Stomach (tissue), 9 donors: Measurements from ENCODE around the gene OFD1. TPM values are rescaled to one million over a fixed set of nuclear protein-coding genes. Genes with fewer than 3 reads are reported as not detected.

ENCODE experiments used
- DNase-seq, 2 donors: peaks; one replicate each; pipeline versions ENCODE4 v3.0.0 to v3.0.0-alpha.2; 2013 to 2019
- H3K27ac ChIP-seq, 5 donors: fragments of 200-600 bp in 4 of 5; sonication (generic) in 4 of 5; one replicate each; pipeline ENCODE4 v1.5.1; 2013 to 2019; ENCODE audit warnings: mild to moderate bottlenecking in 1 of 5, moderate library complexity in 1 of 5
- H3K27me3 ChIP-seq, 3 donors: fragments of 200-600 bp; sonication (generic); one replicate each; pipeline ENCODE4 v1.5.1; 2017 to 2019; ENCODE audit warnings: mixed run types in 1 of 3
- H3K36me3 ChIP-seq, 4 donors: fragments of 200-600 bp; sonication (generic); 1 replicate in 3 of 4; 2 replicates in 1 of 4; pipeline ENCODE4 v1.5.1; 2016 to 2019
- H3K4me1 ChIP-seq, 4 donors: fragments of 200-600 bp; sonication (generic); one replicate each; pipeline ENCODE4 v1.5.1; 2016 to 2019
- H3K4me3 ChIP-seq, 4 donors: fragments of 200-600 bp; sonication (generic) in 3 of 4; one replicate each; pipeline ENCODE4 v1.5.1; 2016 to 2019; ENCODE audit warnings: mild to moderate bottlenecking in 1 of 4
- H3K9me3 ChIP-seq, 4 donors: fragments of 200-600 bp; sonication (generic); one replicate each; pipeline ENCODE4 v1.5.1; 2016 to 2019
- EP300 ChIP-seq: sonication (generic); formaldehyde crosslinking; IDR thresholded peaks from one replicate; pipeline ENCODE4 v1.6.1; 2017; ENCODE audit warnings: antibody characterized with exemption
- POLR2A ChIP-seq, 4 donors: fragments of 450-650 bp; IDR thresholded peaks; one replicate each; pipeline ENCODE4 v1.6.1; 2016; ENCODE audit warnings: antibody characterized with exemption in 4 of 4, control low read depth in 2 of 4, mild to moderate bottlenecking in 1 of 4, moderate library complexity in 1 of 4
- POLR2AphosphoS5 ChIP-seq, 3 donors: sonication (generic); formaldehyde crosslinking; IDR thresholded peaks; one replicate each; pipeline ENCODE4 v1.6.1; 2016; ENCODE audit warnings: antibody characterized with exemption in 3 of 3
- WGBS, 5 donors: extraction: QIAGEN DNeasy Blood & Tissue Kit in 3 of 5; methylation state at CpG; one replicate each; pipeline versions ENCODE4 v1.1.5 to v1.1.7; 2013 to 2018; 5-methylcytosine and 5-hydroxymethylcytosine counted together
- intact Hi-C: fragments of 100-400 bp; cut with DNase I; formaldehyde crosslinking; loops from one replicate; pipeline ENCODE4 v1.15.1; 2023; ENCODE audit warnings: low total_unique reads
- polyA plus RNA-seq, 3 donors: library from polyadenylated mRNA; stranded (reverse); fragments of 200-250 nt; gene quantifications; one replicate each; pipeline ENCODE4 v1.2.3, GENCODE V29; 2013
- total RNA-seq, 5 donors: library from RNA; depleted of rRNA; stranded (reverse); fragments of >200 nt; gene quantifications; one replicate each; pipeline versions ENCODE4 v1.1.0 to v1.2.3, GENCODE V29; 2014 to 2016
- TF ChIP-seq, protein P1 (sequence below), 7 experiments: fragments of 450-650 bp in 4 of 7; fragments of 200-600 bp in 3 of 7; sonication (generic) in 3 of 7; IDR thresholded peaks; one replicate each; pipeline ENCODE4 v1.5.1; 2016 to 2019; ENCODE audit warnings: antibody characterized with exemption in 7 of 7, control low read depth in 2 of 7, mild to moderate bottlenecking in 1 of 7
- donor health status: healthy with polysubstance abuse.
- donor health status: Bipolar disorder and iron deficiency.
- donor health status: healthy.

OFD1 gene
- total and polyA plus RNA-seq, 8 donors, result 15.6 to 144 (median 49.5) TPM

DNA sequence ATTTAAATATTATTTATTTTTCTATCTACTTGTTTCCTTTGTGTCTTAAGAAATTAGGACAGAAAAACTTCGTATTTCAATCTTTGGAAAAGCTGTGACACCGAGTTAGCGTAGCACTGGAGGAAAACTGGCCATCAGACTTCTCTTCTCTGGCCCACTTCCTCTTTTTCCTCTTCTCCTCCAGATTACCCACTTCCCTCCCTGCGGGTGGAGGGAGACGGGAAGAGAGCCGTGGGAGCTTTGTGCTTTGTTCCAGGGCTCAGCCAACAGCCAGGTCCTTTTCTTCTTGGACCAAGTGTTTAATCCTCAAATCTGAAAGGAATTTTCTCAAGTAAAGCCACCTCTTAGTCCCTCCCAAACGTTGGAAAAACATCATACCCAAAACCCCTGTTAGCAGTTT lies 29.7 kb downstream of the OFD1 start:
- TF ChIP-seq POLR2AphosphoS5 (IDR thresholded peaks at IDR 0.05), result no peak
- TF ChIP-seq EP300, result no peak
- TF ChIP-seq POLR2A (IDR thresholded peaks at IDR 0.05), result no peak
- TF ChIP-seq, protein P1, sequence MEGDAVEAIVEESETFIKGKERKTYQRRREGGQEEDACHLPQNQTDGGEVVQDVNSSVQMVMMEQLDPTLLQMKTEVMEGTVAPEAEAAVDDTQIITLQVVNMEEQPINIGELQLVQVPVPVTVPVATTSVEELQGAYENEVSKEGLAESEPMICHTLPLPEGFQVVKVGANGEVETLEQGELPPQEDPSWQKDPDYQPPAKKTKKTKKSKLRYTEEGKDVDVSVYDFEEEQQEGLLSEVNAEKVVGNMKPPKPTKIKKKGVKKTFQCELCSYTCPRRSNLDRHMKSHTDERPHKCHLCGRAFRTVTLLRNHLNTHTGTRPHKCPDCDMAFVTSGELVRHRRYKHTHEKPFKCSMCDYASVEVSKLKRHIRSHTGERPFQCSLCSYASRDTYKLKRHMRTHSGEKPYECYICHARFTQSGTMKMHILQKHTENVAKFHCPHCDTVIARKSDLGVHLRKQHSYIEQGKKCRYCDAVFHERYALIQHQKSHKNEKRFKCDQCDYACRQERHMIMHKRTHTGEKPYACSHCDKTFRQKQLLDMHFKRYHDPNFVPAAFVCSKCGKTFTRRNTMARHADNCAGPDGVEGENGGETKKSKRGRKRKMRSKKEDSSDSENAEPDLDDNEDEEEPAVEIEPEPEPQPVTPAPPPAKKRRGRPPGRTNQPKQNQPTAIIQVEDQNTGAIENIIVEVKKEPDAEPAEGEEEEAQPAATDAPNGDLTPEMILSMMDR (IDR thresholded peaks at IDR 0.05), result no peak
- Histone ChIP-seq H3K9me3 (no peaks in the 10 kb centered on the region), H3K27ac (peak overlapping the region; percentile 49 to 68 (median 64)), H3K36me3 (peaks cover 0 to 78% (median 54%) of the 10 kb centered on the region in 4 donors), H3K4me3 (no peak overlapping the region), H3K4me1 (peaks cover 13 to 60% (median 31%) of the 10 kb centered on the region in 4 donors), H3K27me3 (no peaks in the 10 kb centered on the region)
- DNase-seq, result no peak
- WGBS, 5 donors, result 35 to 65% (median 48%) methylated on average over 7 of the region's 7 CpGs
- intact Hi-C loops, result no loop called here

- Histone ChIP-seq H3K9me3 (no peaks in the 10 kb centered on the region), H3K36me3 (peaks cover 0 to 78% (median 55%) of the 10 kb centered on the region in 4 donors), H3K27me3 (no peaks in the 10 kb centered on the region), H3K4me3 (no peak overlapping the region), H3K27ac (peak overlapping the region; percentile 49 to 72 (median 64)), H3K4me1 (peaks cover 13 to 59% (median 31%) of the 10 kb centered on the region in 4 donors)
- TF ChIP-seq, protein P1 (IDR thresholded peaks at IDR 0.05), result peak in 3 of 7 experiments; percentile 27 to 43 (median 32)
- TF ChIP-seq POLR2AphosphoS5 (IDR thresholded peaks at IDR 0.05) (peak in 2 of 3 donors; percentile 32 to 48), POLR2A (IDR thresholded peaks at IDR 0.05) (no peak)
- intact Hi-C loops, result no loop called here
- peak; percentile 60 to 72 for DNase-seq
- 23 to 60% (median 38%) methylated on average over 5 to 6 of the region's 6 CpGs for WGBS, 5 donors
Measured at GRCh38 chrX:13764765-13765164, 30.2 kb downstream of the OFD1 start.

- intact Hi-C loops, result no loop called here
- no peaks in the 10 kb centered on the region for H3K27me3 ChIP-seq
- 89 to 95% (median 92%) methylated on average over 4 of the region's 4 CpGs for WGBS, 5 donors
- no peak overlapping the region for H3K4me3 ChIP-seq
- no peak for DNase-seq
- peaks cover 8 to 25% (median 19%) of the 10 kb centered on the region in 4 donors for H3K4me1 ChIP-seq
- no peaks in the 10 kb centered on the region for H3K9me3 ChIP-seq
- H3K27ac ChIP-seq, result no peak overlapping the region
- TF ChIP-seq POLR2AphosphoS5 (IDR thresholded peaks at IDR 0.05), result no peak
- peaks cover 0 to 59% (median 50%) of the 10 kb centered on the region in 4 donors for H3K36me3 ChIP-seq
Measured at GRCh38 chrX:13768939-13769338, 34.4 kb downstream of the OFD1 start.

GRCh38 chrX:13770013-13770535 lies 35.5 kb downstream of the OFD1 start:
- Histone ChIP-seq H3K27me3 (no peaks in the 10 kb centered on the region), H3K27ac (no peak overlapping the region), H3K36me3 (peaks cover 0 to 69% (median 61%) of the 10 kb centered on the region in 4 donors), H3K9me3 (no peaks in the 10 kb centered on the region), H3K4me3 (no peak overlapping the region), H3K4me1 (peaks cover 0 to 13% (median 9%) of the 10 kb centered on the region in 4 donors)
- TF ChIP-seq POLR2AphosphoS5 (IDR thresholded peaks at IDR 0.05) (no peak), POLR2A (IDR thresholded peaks at IDR 0.05) (no peak), EP300 (no peak)
- TF ChIP-seq, protein P1 (IDR thresholded peaks at IDR 0.05), result no peak
- no peak for DNase-seq
- 86 to 96% (median 88%) methylated on average over 3 of the region's 3 CpGs for WGBS, 5 donors
- intact Hi-C loops, result no loop called here

DNA sequence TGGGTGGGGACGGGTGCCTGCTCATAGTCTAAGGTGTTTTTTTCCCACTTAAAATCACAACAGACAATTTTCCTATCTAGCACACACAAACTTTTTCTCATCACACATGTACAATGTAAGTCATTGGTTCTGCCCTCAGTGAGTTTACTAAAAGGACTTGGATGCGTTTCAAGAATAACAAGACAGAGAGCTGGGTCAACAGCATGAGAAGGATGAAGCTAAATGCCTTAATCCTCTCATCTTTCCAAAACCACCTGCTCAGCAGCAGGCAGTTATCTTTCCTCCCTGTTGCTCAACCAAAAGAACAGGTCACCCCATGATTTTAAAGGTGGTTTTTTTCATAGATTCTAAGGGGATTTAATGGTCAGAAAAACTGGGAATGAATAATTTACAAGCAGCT lies 40.1 kb downstream of the OFD1 start:
- H3K36me3 ChIP-seq, result peaks cover 0 to 47% (median 39%) of the 10 kb centered on the region in 4 donors
- WGBS, 5 donors, result 79 to 95% (median 86%) methylated on average over 2 of the region's 2 CpGs
- no peak for TF ChIP-seq POLR2AphosphoS5 (IDR thresholded peaks at IDR 0.05)
- no peak for TF ChIP-seq EP300
- no peak for TF ChIP-seq POLR2A (IDR thresholded peaks at IDR 0.05)
- TF ChIP-seq, protein P1 (IDR thresholded peaks at IDR 0.05), result no peak
- no peak overlapping the region for H3K4me3 ChIP-seq
- no peaks in the 10 kb centered on the region for H3K9me3 ChIP-seq
- no peaks in the 10 kb centered on the region for H3K27me3 ChIP-seq
- intact Hi-C loops, result no loop called here
- no peak for DNase-seq
- H3K27ac ChIP-seq, result no peak overlapping the region
- no peaks in the 10 kb centered on the region for H3K4me1 ChIP-seq
